NCI-H2107 treated with DMSO at 0.1 percent for 48 hours (cell line): ENCODE results near the gene ADCYAP1R1.
"Not testable (repeated sequence)": the region's sequence is repeated elsewhere in the genome, so short reads cannot be mapped to it uniquely, and the experiment has no call there.

Experiments used
- DNase-seq: peaks from one replicate; lab custom pipeline; 2025; ENCODE audit not compliant: unreplicated experiment; lab: John Stamatoyannopoulos, UW

Gene ADCYAP1R1

DNA sequence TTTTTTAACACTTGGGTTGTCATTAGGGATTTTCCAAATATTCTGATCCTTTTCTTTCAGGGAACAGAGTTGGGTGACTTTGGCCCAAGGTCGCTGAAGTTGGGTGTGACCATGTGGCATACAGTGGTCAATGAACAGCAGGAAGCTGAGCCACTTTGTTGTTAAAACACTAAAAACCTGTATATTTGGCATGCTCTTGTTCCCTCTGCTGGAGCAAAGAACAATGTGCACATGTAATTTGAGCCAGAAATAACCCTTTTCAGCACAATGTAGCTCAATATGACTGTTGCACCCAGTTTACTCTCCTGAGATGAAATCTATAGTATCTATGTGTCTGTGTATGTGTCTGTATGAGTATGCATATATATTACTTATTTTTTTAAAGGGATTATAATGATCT lies 74.9 kb downstream of the ADCYAP1R1 start:
- no peak for DNase-seq

DNA sequence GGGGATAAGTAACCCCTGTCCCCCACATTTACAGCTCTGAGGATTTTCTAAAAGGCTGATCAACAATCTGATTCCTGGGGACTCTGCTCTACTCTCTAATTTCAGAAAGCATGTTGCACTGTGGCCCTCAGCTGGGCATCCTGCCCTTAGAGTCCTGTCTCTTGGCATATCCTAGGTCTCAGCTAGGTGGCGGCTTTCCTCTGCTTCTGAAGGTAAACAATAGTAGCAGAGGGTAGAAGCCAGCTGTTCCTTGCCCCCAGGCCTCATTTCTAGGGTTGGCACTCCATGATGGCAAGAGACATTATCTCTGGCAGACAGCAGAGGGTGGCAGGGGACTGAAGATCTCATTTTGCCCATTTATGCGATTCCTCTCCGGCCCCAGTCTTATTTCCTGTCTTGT lies 77.0 kb downstream of the ADCYAP1R1 start:
- no peak for DNase-seq

DNA sequence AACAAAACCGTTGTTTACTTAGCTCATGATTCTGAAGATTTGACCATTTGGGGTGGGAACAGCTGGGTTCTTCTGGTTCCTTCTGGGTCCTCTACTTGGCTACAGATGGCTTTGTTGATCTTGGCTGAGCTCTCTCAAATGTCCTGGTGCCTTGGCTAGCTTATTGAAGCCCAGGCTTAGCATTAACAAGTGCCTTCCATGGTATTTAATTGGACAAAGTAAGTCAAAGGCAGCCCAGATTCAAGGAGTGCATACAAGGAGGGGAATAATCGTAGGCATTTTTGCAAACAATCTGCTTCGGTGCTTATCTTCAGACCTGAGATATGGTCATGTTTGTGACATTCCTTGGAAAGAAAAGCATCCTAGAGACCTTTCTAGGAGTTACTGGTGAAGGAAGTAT lies 81.4 kb downstream of the ADCYAP1R1 start:
- no peak for DNase-seq

DNA sequence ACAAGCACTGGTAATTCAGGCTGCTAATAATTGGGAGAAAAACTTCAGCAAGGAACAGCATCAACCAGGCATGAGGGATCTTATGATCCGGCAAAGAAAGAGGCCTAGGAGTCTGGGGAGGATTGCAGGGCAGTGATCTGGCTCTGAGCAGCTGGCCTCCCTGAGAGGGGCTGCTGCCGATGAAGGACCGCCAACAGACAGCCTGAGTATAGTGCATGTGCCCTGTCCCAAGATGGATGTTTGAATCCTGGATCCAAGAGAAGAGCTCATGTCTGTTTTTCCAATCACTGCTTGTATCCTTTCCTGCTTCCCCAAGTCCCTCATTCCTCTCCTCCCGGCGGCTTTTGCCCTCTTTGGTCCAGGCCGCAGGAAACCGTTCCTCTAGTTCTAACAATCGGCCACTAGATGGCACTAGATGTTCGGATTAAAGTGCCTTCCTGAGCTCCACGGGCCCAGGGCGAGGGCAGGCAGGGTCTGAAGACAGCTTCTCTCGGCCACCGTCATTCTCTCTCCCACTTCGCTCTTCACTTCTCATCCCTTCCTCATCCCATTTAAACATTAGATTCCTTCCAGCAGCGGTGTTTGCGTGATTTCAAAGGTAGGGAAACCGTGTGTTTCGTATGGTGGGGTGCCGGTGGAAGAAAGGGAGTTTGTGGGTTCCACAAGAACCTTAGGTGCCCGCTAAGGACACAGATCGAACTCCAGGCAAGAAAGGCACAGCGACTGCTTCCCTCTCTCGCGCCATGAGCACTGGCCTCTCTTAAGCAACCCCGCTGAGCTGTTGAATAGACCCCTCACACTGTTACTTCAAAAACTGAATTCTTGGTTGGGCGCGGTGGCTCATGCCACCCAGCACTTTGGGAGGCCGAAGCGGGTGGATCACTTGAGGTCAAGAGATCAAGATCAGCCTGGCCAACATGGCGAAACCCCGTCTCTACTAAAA lies 82.4 kb downstream of the ADCYAP1R1 start:
- DNase-seq: peak; percentile 78

DNA sequence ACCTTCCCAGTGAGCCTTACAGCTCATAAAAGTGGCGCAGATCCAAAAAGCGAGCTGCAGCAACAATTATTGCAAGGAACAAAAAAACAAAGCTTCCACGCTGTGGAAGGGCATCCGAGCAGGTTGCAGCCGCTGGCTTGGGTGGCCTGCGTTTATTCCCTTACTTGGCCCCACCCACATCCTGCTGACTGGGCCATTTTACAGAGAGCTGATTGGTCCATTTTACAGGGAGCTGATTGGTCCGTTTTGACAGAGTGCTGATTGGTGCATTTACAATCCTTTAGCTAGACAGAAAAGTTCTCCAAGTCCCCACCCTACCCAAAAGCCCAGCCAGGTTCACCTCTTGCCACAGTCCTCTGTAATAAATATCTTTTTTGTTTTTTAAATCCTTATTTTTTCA lies 85.1 kb downstream of the ADCYAP1R1 start:
- DNase-seq: no peak

DNA sequence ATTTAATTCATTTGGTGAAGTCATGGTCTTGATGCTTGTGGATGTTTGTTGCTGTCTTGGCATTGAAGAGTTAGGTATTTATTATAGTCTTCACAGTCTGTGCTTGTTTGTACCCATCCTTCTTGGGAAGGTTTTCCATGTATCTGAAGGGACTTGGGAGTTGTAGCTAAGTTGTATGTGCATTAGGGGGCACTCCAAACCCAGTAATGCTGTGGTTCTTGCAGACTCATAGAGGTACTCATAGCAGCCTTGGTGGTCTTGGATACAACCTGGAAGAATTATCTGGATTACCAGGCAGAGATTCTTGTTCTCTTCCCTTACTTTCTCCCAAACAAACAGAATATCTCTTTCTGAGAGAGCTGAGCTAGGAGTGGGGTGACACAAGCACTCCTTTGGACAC lies 93.2 kb downstream of the ADCYAP1R1 start:
- no peak for DNase-seq

DNA sequence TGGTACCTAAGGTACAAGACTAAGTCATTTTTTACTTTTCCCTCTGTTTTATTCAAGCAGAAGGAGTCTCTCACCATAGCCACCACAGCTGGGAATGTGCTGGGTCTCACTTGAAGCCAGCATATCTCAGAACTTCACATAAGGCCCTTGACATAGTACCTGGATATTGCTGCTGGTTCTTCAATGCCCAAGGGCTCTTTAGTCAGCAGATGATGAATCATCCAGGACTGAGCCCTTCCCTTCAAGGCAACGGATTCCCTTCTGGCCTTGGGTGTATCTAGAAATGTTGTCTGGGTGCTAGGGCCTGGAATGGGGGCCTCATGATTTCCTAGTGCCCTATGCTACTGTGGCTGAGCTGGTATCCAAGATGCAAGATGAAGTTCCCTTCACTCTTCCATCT lies 93.9 kb downstream of the ADCYAP1R1 start:
- no peak for DNase-seq

DNA sequence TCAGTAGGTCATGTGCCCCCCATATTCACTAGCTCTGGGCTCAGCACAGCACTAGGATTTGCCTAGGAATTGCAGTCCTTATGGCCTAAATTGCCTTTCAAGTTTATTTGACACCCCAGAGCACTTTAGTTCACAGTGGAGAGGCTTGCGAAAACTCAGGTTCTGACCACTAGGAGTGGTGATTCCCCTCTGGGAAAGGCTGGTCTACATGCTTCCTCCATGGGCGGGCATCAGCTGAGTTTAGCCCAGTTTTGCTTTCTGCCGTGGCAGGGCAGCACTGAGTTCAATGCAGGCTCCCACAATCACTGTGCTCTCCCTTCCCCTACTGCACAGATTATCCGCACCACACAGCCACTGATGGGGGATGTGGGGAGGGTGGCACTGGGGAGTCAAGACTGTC lies 94.4 kb downstream of the ADCYAP1R1 start:
- no peak for DNase-seq

DNA sequence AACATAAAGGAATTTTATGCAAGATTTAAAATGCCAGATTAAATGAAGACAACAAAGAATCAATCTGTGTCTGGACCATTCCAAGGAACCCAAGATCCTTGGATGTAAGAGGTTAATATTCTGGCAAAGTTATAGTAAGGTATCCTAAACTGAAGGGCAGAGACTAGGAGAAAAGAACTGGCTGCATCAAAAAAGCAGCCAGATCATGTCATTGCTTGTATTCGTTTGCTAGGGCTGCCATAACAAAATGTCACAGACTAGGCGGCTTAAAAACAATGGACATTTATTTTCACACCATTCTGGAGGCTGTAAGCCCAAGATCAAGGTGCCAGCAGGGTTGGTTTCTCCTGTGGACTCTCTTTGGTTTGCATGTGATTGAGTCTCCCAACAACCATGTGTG lies 99.7 kb downstream of the ADCYAP1R1 start:
- DNase-seq: no peak

DNA sequence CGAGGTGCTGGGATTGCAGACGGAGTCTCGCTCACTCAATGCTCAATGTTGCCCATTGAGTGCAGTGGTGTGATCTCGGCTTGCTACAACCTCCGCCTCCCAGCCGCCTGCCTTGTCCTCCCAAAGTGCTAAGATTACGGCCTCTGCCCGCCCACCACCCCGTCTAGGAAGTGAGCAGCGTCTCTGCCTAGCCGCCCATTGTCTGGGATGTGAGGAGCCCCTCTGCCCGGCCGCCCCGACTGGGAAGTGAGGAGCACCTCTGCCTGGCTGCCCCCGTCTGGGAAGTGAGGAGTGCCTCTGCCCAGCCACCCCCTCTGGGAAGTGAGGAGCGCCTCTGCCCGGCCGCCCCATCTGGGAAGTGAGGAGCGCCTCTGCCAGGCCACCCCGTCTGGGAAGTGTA lies 101.2 kb downstream of the ADCYAP1R1 start:
- DNase-seq: not testable (repeated sequence)

DNA sequence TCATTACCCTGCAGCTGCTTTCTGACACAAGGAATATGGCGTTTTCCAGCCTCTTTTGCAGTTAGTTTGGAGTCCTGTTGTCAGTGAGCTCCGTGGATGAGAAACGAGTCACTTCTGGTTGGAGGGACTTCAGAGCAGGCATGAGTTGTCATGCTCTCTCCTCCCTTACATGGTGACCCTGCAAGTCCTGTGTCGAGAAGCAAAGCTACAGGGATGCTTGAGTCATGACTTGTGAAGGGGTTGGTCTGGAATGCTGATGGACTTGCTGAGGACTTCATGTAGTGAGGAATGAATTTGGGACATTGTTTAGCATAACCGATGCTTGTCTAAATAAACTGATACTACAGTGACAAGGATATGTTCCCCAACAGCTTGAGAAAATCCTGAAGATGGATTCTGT lies 108.8 kb downstream of the ADCYAP1R1 start:
- no peak for DNase-seq
